Astrocyte (in vitro differentiated cells and primary cell): ENCODE results near the gene IP6K1. TPM values are rescaled to one million over a fixed set of nuclear protein-coding genes. Genes with fewer than 3 reads are reported as not detected.

Source experiments
- DNase-seq: peaks from one replicate; pipeline ENCODE4 v3.0.0-alpha.2; 2010; ENCODE audit warnings: low read depth
- FAIRE-seq: peaks from 2 replicates; lab custom pipeline; 2011; peaks lifted over from hg19 to GRCh38; lab: Jason Lieb, UNC
- H2AFZ ChIP-seq: 2 replicates; pipeline ENCODE4 v1.6.0; 2012; ENCODE audit warnings: low read depth, low read length, inconsistent platforms
- H3K27ac ChIP-seq: 2 replicates; pipeline ENCODE4 v1.5.1; 2011; ENCODE audit warnings: low read depth, low read length, inconsistent platforms
- H3K27me3 ChIP-seq: 2 replicates; pipeline ENCODE4 v1.6.0; 2011; ENCODE audit warnings: low read length, inconsistent platforms; ENCODE audit not compliant: insufficient read depth
- H3K36me3 ChIP-seq: 2 replicates; pipeline ENCODE4 v1.5.1; 2011; ENCODE audit warnings: low read length, inconsistent platforms; ENCODE audit not compliant: insufficient read depth
- H3K4me1 ChIP-seq: 2 replicates; pipeline ENCODE4 v1.5.1; 2011; ENCODE audit warnings: low read length, inconsistent platforms; ENCODE audit not compliant: insufficient read depth
- H3K4me2 ChIP-seq: 2 replicates; pipeline ENCODE4 v1.6.0; 2012; ENCODE audit warnings: low read length, inconsistent platforms
- H3K4me3 ChIP-seq: 2 replicates; pipeline ENCODE4 v1.5.1; 2011; ENCODE audit warnings: low read depth, mild to moderate bottlenecking, low read length, inconsistent platforms; ENCODE audit not compliant: insufficient read depth
- H3K79me2 ChIP-seq: 2 replicates; pipeline ENCODE4 v1.6.0; 2012; ENCODE audit warnings: mild to moderate bottlenecking, low read length, inconsistent platforms; ENCODE audit not compliant: insufficient read depth
- H3K9ac ChIP-seq: 2 replicates; pipeline ENCODE4 v1.6.0; 2012; ENCODE audit warnings: mild to moderate bottlenecking, low read length, inconsistent platforms
- H3K9me3 ChIP-seq: 2 replicates; pipeline ENCODE4 v1.5.1; 2012; ENCODE audit warnings: low read depth, mild to moderate bottlenecking, low read length, inconsistent platforms; ENCODE audit not compliant: insufficient read depth
- H4K20me1 ChIP-seq: 2 replicates; pipeline ENCODE4 v1.6.0; 2012; ENCODE audit warnings: low read length, inconsistent platforms; ENCODE audit not compliant: insufficient read depth
- H3K27ac Mint-ChIP-seq: one replicate; pipeline ENCODE4 v1.8.0; 2021; ENCODE audit warnings: mild to moderate bottlenecking, mixed read lengths; ENCODE audit not compliant: unreplicated experiment
- H3K27me3 Mint-ChIP-seq: one replicate; pipeline ENCODE4 v1.8.0; 2021; ENCODE audit warnings: low read depth, mixed read lengths; ENCODE audit not compliant: unreplicated experiment
- H3K36me3 Mint-ChIP-seq: one replicate; pipeline ENCODE4 v1.8.0; 2021; ENCODE audit warnings: low read depth, mixed read lengths; ENCODE audit not compliant: unreplicated experiment
- H3K4me1 Mint-ChIP-seq: one replicate; pipeline ENCODE4 v1.8.0; 2021; ENCODE audit warnings: low read depth, mixed read lengths; ENCODE audit not compliant: unreplicated experiment
- H3K4me3 Mint-ChIP-seq: one replicate; pipeline ENCODE4 v1.8.0; 2021; ENCODE audit warnings: mild to moderate bottlenecking, moderate library complexity, mixed read lengths; ENCODE audit not compliant: unreplicated experiment
- H3K9me3 Mint-ChIP-seq: one replicate; pipeline ENCODE4 v1.8.0; 2021; ENCODE audit warnings: mild to moderate bottlenecking, mixed read lengths; ENCODE audit not compliant: unreplicated experiment
- EZH2 ChIP-seq: IDR thresholded peaks from 2 replicates; pipeline ENCODE4 v1.6.1; 2012; ENCODE audit warnings: mild to moderate bottlenecking, low read length, inconsistent platforms; ENCODE audit not compliant: insufficient read depth
- total RNA-seq: library from RNA; stranded (reverse); gene quantifications from 2 replicates; pipeline ENCODE4 v1.2.1, GENCODE V29; 2021
- TF ChIP-seq, protein P1 (sequence below): IDR thresholded peaks from 2 replicates; pipeline ENCODE4 v1.5.1; 2011; ENCODE audit warnings: low read depth, mild to moderate bottlenecking, inconsistent platforms, low read length, moderate library complexity; ENCODE audit not compliant: insufficient read depth

Gene IP6K1
- total RNA-seq, 1 donor from 2014 or later, result 38.3 TPM

DNA sequence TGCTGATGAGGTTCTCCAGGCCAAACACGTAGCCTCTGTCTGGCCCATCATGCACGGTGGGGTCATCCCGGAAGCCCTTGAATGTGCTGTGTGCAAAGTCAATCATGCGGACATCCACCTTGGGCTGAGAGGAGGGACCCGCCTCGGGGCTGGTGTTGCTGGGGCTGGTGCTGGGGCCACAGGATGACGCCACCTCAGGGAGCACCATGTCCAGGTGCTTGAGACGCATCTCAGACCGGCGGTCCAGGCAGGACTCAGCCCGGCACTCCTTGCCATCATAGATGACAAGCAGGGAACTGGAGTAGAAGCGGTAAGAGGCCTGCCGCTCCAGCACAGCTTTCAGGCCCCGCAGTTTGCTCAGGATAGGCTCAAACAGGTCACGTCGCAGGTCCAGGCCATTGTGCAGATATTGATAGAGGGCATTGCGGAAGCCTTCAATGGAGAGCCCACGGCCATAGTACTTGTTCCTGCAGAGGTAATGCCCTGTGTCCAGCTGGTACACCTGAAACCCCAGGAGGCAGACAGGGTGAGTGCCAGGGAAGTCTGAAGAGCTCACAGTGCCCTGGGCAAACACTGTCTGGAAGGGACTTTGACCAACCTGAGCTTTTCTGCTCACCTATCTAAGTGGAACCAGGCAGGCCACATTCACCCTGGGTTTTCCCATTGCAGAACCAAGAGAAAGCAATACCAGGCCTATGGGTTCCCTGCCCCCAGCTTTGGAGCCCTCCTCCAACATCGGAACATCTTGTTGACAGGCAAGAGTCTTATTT, 59.0 kb downstream of the IP6K1 start:
- H3K36me3 Mint-ChIP-seq, result peaks cover 7% of the 10 kb centered on the region
- no peak overlapping the region for H3K27ac Mint-ChIP-seq
- TF ChIP-seq EZH2, result no peak
- TF ChIP-seq, protein P1, sequence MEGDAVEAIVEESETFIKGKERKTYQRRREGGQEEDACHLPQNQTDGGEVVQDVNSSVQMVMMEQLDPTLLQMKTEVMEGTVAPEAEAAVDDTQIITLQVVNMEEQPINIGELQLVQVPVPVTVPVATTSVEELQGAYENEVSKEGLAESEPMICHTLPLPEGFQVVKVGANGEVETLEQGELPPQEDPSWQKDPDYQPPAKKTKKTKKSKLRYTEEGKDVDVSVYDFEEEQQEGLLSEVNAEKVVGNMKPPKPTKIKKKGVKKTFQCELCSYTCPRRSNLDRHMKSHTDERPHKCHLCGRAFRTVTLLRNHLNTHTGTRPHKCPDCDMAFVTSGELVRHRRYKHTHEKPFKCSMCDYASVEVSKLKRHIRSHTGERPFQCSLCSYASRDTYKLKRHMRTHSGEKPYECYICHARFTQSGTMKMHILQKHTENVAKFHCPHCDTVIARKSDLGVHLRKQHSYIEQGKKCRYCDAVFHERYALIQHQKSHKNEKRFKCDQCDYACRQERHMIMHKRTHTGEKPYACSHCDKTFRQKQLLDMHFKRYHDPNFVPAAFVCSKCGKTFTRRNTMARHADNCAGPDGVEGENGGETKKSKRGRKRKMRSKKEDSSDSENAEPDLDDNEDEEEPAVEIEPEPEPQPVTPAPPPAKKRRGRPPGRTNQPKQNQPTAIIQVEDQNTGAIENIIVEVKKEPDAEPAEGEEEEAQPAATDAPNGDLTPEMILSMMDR, result no peak
- Histone ChIP-seq H3K4me1 (peaks cover 14% of the 10 kb centered on the region), H3K4me3 (no peak overlapping the region), H3K9ac (no peak overlapping the region), H4K20me1 (peaks cover 7% of the 10 kb centered on the region), H3K4me2 (no peak overlapping the region), H2AFZ (no peak overlapping the region), H3K79me2 (peaks cover 19% of the 10 kb centered on the region), H3K27me3 (no peaks in the 10 kb centered on the region), H3K27ac (no peak overlapping the region), H3K36me3 (peaks cover 19% of the 10 kb centered on the region), H3K9me3 (no peaks in the 10 kb centered on the region)
- no peaks in the 10 kb centered on the region for H3K27me3 Mint-ChIP-seq
- H3K4me3 Mint-ChIP-seq, result no peak overlapping the region
- DNase-seq (no peak), FAIRE-seq (no peak)
- peaks cover 5% of the 10 kb centered on the region for H3K4me1 Mint-ChIP-seq
- no peaks in the 10 kb centered on the region for H3K9me3 Mint-ChIP-seq

DNA sequence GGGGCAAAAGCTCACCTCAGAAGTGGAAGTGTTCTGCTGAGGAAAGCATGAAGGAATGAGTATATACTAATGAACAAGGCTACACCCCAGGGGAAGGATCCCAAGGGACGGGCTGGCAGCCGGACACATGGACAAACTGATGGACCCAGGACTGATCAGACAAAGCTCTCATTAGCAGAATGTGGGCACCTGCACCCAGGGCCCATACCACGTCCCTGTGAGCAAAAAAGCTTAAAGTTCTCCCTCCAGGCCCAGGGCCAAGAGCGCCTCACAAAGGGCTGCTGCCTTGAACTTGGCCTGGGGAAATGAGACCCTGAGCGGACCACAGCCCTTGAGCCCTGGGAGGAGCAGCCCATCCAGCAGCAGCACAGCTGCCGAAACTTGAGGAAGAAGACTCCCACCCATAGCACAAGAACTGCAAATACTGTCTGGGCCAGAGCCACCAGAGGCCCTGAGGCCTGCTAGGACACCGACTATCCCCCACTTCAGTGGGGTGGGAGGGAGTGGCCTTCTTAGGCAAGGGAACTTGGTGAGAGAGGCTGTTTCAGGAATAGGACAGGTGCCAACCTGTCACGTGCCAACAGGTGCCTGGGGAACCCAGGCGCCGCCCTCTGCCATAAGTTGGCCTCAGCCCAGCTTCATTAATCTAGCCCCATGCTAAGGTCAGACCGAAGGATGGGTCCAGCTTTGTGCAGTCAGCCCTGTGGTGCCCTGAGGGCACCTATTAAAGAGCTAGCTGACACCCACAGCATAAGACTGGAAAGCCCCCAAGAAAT, 60.2 kb downstream of the IP6K1 start:
- DNase-seq (no peak), FAIRE-seq (no peak)
- no peaks in the 10 kb centered on the region for H3K27me3 ChIP-seq
- H3K27ac Mint-ChIP-seq, result peak overlapping the region; percentile 34
- no peak overlapping the region for H3K9ac ChIP-seq
- H3K4me1 Mint-ChIP-seq, result peaks cover 7% of the 10 kb centered on the region
- no peak overlapping the region for H3K27ac ChIP-seq
- H3K4me3 Mint-ChIP-seq, result no peak overlapping the region
- H3K4me2 ChIP-seq, result no peak overlapping the region
- peaks cover 14% of the 10 kb centered on the region for H3K4me1 ChIP-seq
- no peaks in the 10 kb centered on the region for H3K27me3 Mint-ChIP-seq
- peaks cover 13% of the 10 kb centered on the region for H3K36me3 ChIP-seq
- no peak overlapping the region for H2AFZ ChIP-seq
- peaks cover 17% of the 10 kb centered on the region for H4K20me1 ChIP-seq
- H3K9me3 Mint-ChIP-seq, result no peaks in the 10 kb centered on the region
- no peak overlapping the region for H3K4me3 ChIP-seq
- TF ChIP-seq, protein P1, result no peak
- TF ChIP-seq EZH2, result no peak
- peaks cover 30% of the 10 kb centered on the region for H3K79me2 ChIP-seq
- H3K36me3 Mint-ChIP-seq, result peaks cover 6% of the 10 kb centered on the region
- H3K9me3 ChIP-seq, result no peaks in the 10 kb centered on the region
